Heart left ventricle (tissue), 16 donors: ENCODE data around the gene PGM2. TPM values are rescaled to one million over a fixed set of nuclear protein-coding genes. Genes with fewer than 3 reads are reported as not detected.

Source experiments
- ATAC-seq, 4 donors: fragments of 200-7000 bp; cut with Tn5 transposase; one replicate each; pipeline ENCODE4 v1.9.1; 2020 to 2022; ENCODE audit warnings: moderate library complexity in 4 of 4, mild to moderate bottlenecking in 3 of 4, moderate number of reproducible peaks in 1 of 4
- DNase-seq, 5 donors: peaks; one replicate each; pipeline ENCODE4 v3.0.0-alpha.2; 2020
- H3K27ac ChIP-seq, 12 donors: fragments of 200-600 bp; sonication (generic) in 4 of 12; one replicate each; pipeline versions ENCODE4 v1.5.0 to v1.8.0; 2016 to 2022; ENCODE audit warnings: mild to moderate bottlenecking in 2 of 12
- H3K27me3 ChIP-seq, 9 donors: fragments of 200-600 bp; sonication (generic) in 2 of 9; one replicate each; pipeline versions ENCODE4 v1.5.1 to v1.8.0; 2016 to 2022; ENCODE audit warnings: mild to moderate bottlenecking in 3 of 9
- H3K36me3 ChIP-seq, 9 donors: fragments of 200-600 bp; sonication (generic) in 2 of 9; one replicate each; pipeline versions ENCODE4 v1.5.0 to v1.8.0; 2018 to 2022; ENCODE audit warnings: mild to moderate bottlenecking in 2 of 9
- H3K4me1 ChIP-seq, 12 donors: fragments of 200-600 bp; sonication (generic) in 4 of 12; one replicate each; pipeline versions ENCODE4 v1.5.0 to v1.8.0; 2016 to 2022; ENCODE audit warnings: mild to moderate bottlenecking in 3 of 12
- H3K4me3 ChIP-seq, 12 donors: fragments of 200-600 bp; sonication (generic) in 4 of 12; one replicate each; pipeline versions ENCODE4 v1.5.0 to v1.8.0; 2017 to 2022; ENCODE audit warnings: mild to moderate bottlenecking in 9 of 12, moderate library complexity in 4 of 12
- H3K9me3 ChIP-seq, 12 donors: fragments of 200-600 bp; sonication (generic) in 4 of 12; one replicate each; pipeline versions ENCODE4 v1.5.0 to v1.8.0; 2016 to 2022; ENCODE audit warnings: mild to moderate bottlenecking in 1 of 12
- POLR2A ChIP-seq, 2 donors: fragments of 450-650 bp; IDR thresholded peaks; one replicate each; pipeline ENCODE4 v1.6.1; 2017; ENCODE audit warnings: antibody characterized with exemption in 2 of 2, mild to moderate bottlenecking in 2 of 2, moderate library complexity in 2 of 2
- WGBS, 4 donors: extraction: QIAGEN DNeasy Blood & Tissue Kit in 2 of 4; methylation state at CpG; one replicate each; pipeline versions ENCODE4 v1.1.5 to v1.1.7; 2013 to 2018; 5-methylcytosine and 5-hydroxymethylcytosine counted together
- intact Hi-C, 10 donors: fragments of 100-400 bp; cut with DNase I; formaldehyde crosslinking; loops; one replicate each; pipeline versions ENCODE4 v1.11.1 to v1.14.2; 2022
- polyA plus RNA-seq, 2 donors: library from polyadenylated mRNA; stranded (reverse); fragments of 200-250 nt; gene quantifications; one replicate each; pipeline ENCODE4 v1.2.3, GENCODE V29; 2013
- total RNA-seq, 9 donors: library from RNA; depleted of rRNA in 2 of 9; stranded (reverse); fragments of >200 nt in 2 of 9; fragmentation: NEBNext Ultra II Directional in 3 of 9; extraction: Animal tissue kit (Norgen Biotek cat#: 25700) in 3 of 9; gene quantifications; one replicate each; pipeline versions ENCODE4 v1.1.0 to v1.2.4, GENCODE V29; 2016 to 2023
- TF ChIP-seq, protein P1 (sequence below), 12 donors: fragments of 200-600 bp; sonication (generic) in 4 of 12; IDR thresholded peaks; one replicate each; pipeline versions ENCODE4 v1.5.0 to v1.8.0; 2018 to 2022; ENCODE audit warnings: antibody characterized with exemption in 12 of 12, mild to moderate bottlenecking in 5 of 12
- donor health status: ischemic (EF 13 %, LVEDD 7.1; RV severe dilation, severe dysfunction).
- donor health status: healthy with polysubstance abuse.
- donor health status: DM: no; HTN: yes; CAD: no.
- donor health status: DM: no; HTN: no; CAD: no.
- donor health status: ischemic (EF 25% LVEDD 6.9; RV normal size, moderate dysfunction).
- donor health status: ischemic (EF 25% LVEDD 5.7; RV mildly dilated, moderate dysfunction).
- donor health status: healthy.
- donor health status: DM: yes; HTN: yes; CAD: no.
- donor health status: ischemic (EF 35%, LVEDD 5.7; RV mildly dilated, moderate dysfunction).
- donor health status: nonischemic (EF 11% LVEDD 7.7; RV severe dilation, severe dysfunction).
- donor health status: DM: yes; HTN: yes; CAD: no.
- donor health status: PGD.
- donor health status: ischemic (EF 29% LVEDD 5.4; RV normal size, mild dysfunction).
- donor health status: nonischemic (EF 23%, LVEDD 6.1; RV moderate dilation, normal function).

Gene PGM2
- total and polyA plus RNA-seq, 11 donors: 3.3 to 18.4 (median 8.5) TPM

DNA sequence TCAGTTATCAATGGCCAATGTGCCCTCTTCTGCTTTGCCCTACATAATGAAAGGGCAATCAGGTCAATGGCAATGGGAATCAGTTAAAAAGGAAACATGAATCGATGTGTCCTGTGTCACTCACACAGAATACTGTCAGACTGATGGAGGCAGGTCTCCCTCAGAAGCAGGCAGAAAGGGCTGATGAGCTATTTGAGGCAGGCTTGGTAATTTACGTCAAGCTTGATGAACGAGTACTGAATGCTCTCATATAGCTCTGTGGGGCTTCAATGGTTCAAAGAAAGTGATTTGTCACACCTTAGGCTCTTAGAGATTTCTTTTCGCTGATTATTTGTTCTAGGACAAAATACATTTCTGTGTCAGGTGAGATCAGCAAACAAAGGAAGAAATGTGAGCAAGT is 41.8 kb downstream of the PGM2 start:
- intact Hi-C loops: loop anchor here in 1 of 10 donors (5.0 kb wide), 1 partner anchor 41 kb away; the partner anchor contains the start of gene PGM2
- Histone ChIP-seq H3K4me3 (no peak overlapping the region), H3K27ac (no peak overlapping the region), H3K4me1 (peaks cover 0 to 48% (median 17%) of the 10 kb centered on the region in 12 donors), H3K9me3 (no peaks in the 10 kb centered on the region), H3K27me3 (no peaks in the 10 kb centered on the region), H3K36me3 (peaks cover 0 to 18% (median 3%) of the 10 kb centered on the region in 9 donors)
- TF ChIP-seq POLR2A (IDR thresholded peaks at IDR 0.05): no peak
- TF ChIP-seq, protein P1, sequence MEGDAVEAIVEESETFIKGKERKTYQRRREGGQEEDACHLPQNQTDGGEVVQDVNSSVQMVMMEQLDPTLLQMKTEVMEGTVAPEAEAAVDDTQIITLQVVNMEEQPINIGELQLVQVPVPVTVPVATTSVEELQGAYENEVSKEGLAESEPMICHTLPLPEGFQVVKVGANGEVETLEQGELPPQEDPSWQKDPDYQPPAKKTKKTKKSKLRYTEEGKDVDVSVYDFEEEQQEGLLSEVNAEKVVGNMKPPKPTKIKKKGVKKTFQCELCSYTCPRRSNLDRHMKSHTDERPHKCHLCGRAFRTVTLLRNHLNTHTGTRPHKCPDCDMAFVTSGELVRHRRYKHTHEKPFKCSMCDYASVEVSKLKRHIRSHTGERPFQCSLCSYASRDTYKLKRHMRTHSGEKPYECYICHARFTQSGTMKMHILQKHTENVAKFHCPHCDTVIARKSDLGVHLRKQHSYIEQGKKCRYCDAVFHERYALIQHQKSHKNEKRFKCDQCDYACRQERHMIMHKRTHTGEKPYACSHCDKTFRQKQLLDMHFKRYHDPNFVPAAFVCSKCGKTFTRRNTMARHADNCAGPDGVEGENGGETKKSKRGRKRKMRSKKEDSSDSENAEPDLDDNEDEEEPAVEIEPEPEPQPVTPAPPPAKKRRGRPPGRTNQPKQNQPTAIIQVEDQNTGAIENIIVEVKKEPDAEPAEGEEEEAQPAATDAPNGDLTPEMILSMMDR (IDR thresholded peaks at IDR 0.05): no peak
- DNase-seq (no peak), ATAC-seq (no peak)
- 94 to 97% (median 96%) methylated on average over 4 of the region's 4 CpGs for WGBS, 4 donors

GRCh38 chr4:37872310-37872988 is 46.0 kb downstream of the PGM2 start:
- intact Hi-C loops: no loop called here
- Histone ChIP-seq H3K4me1 (peaks cover 0 to 17% (median 4%) of the 10 kb centered on the region in 12 donors), H3K27me3 (no peaks in the 10 kb centered on the region), H3K9me3 (no peaks in the 10 kb centered on the region), H3K4me3 (no peak overlapping the region), H3K27ac (peak overlapping the region in 1 of 12 donors; percentile 64), H3K36me3 (peaks cover 0 to 8% (median 0%) of the 10 kb centered on the region in 9 donors)
- ATAC-seq (no peak), DNase-seq (no peak)
- no peak for TF ChIP-seq POLR2A (IDR thresholded peaks at IDR 0.05)
- TF ChIP-seq, protein P1 (IDR thresholded peaks at IDR 0.05): no peak
- 77 to 91% (median 77%) methylated on average over 1 of the region's 1 CpG for WGBS, 4 donors

- Histone ChIP-seq H3K27me3 (no peaks in the 10 kb centered on the region), H3K36me3 (peaks cover 0 to 6% (median 0%) of the 10 kb centered on the region in 9 donors), H3K4me1 (peaks cover 0 to 17% (median 4%) of the 10 kb centered on the region in 12 donors), H3K9me3 (no peaks in the 10 kb centered on the region), H3K27ac (peak overlapping the region in 1 of 12 donors; percentile 82), H3K4me3 (no peak overlapping the region)
- intact Hi-C loops: no loop called here
- DNase-seq (no peak), ATAC-seq (peak in 2 of 4 donors; percentile 70 to 89)
- 86 to 92% (median 87%) methylated on average over 1 of the region's 1 CpG for WGBS, 4 donors
- TF ChIP-seq POLR2A (IDR thresholded peaks at IDR 0.05): no peak
- TF ChIP-seq, protein P1 (IDR thresholded peaks at IDR 0.05): no peak
Observed at GRCh38 chr4:37873386-37873785, 46.9 kb downstream of the PGM2 start.

- peak overlapping the region in 1 of 12 donors; percentile 82 for H3K27ac ChIP-seq
- H3K4me1 ChIP-seq: peaks cover 0 to 17% (median 4%) of the 10 kb centered on the region in 12 donors
- no peak for ATAC-seq
- no peaks in the 10 kb centered on the region for H3K27me3 ChIP-seq
- 96 to 99% (median 97%) methylated on average over 2 of the region's 2 CpGs for WGBS, 4 donors
- H3K9me3 ChIP-seq: no peaks in the 10 kb centered on the region
- H3K4me3 ChIP-seq: no peak overlapping the region
- intact Hi-C loops: no loop called here
- TF ChIP-seq, protein P1 (IDR thresholded peaks at IDR 0.05): no peak
- TF ChIP-seq POLR2A (IDR thresholded peaks at IDR 0.05): no peak
- DNase-seq: no peak
- H3K36me3 ChIP-seq: no peaks in the 10 kb centered on the region
Observed at GRCh38 chr4:37876156-37876555, 49.7 kb downstream of the PGM2 start.
